HG03103 (cell line): ENCODE measurements around the gene C2.
"Not testable (repeated sequence)": the region's sequence is repeated elsewhere in the genome, so short reads cannot be mapped to it uniquely, and the experiment has no call there.

ENCODE experiments used
- ATAC-seq: cut with Tn5 transposase; IDR thresholded peaks from one replicate; pipeline ENCODE4 v1.9.1; 2021; ENCODE audit warnings: low read depth; ENCODE audit not compliant: unreplicated experiment

C2 gene

DNA sequence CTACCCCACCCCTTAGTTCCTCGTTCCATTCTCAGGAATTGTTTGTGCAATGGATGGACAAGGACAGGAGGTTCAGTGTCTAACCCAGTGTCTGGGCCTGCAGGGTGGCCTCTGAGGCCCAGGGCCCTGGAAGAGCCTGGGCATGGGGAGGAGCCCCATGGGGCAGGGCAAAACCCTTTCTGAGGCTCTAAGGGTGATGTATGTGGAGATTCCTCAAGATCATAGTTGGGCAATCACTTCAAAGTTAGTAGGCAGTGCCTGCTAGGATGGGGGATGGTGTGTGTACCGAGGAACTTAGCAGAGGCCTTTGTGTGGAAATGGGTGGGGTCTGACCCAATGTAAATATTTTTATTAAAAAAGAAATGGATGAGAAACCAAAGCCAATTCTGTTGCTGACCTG lies 6.7 kb upstream of the C2 start:
- no peak for ATAC-seq

DNA sequence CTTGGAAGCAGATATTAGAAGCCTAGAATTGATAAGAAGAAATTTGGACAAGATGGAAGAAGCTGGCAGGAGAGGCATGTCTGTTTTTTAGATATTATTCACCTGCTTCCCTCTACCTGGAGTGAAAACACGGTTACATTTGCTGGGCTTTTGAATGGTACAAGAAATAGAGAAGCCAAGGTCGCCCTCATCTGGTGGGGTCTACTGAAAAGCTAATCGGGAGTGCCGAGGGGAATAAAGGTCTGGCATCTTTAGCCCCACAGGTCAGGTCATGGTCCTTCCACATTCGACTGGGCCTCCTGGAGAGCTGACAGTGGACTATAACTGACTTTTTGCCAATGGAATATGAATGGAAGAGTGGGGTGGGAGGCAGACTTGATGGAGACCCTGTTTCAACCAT lies 4.6 kb upstream of the C2 start:
- no peak for ATAC-seq

DNA sequence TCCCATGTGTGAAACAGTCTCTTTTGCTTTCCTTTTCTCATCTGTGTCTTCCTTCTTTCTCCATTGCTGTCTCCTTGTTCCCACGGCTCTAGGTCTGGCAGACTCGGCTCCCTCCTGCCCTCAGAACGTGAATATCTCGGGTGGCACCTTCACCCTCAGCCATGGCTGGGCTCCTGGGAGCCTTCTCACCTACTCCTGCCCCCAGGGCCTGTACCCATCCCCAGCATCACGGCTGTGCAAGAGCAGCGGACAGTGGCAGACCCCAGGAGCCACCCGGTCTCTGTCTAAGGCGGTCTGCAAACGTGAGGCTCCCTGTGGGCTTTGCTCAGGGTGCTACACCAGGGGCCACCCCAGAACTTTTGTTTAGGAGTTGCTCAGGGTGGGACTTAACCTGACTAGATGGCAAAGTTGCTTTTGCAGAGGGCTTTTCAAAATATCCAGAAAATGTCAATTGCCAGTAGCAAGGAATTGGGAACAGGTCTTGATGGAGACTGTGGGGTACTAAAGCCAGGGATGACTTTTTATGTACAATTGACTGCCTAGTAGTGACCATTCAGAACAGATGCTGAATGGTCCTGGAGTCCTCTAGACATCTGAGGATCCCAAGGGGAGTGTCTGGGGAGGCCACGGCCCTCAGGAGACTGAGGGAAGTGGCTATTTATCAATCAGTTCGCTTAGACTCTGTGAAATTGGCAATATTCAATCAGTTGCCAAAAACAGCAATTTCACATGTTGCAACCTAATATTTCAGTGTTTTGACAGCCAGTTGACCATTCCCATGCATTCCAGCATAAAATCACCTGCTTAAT lies 550 bp downstream of the C2 start:
- no peak for ATAC-seq

DNA sequence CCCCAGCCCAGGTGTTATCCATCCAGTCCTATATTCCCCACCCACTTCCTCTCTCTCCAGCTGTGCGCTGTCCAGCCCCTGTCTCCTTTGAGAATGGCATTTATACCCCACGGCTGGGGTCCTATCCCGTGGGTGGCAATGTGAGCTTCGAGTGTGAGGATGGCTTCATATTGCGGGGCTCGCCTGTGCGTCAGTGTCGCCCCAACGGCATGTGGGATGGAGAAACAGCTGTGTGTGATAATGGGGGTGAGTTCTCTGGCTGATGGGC lies 1.1 kb downstream of the C2 start:
- no peak for ATAC-seq

DNA sequence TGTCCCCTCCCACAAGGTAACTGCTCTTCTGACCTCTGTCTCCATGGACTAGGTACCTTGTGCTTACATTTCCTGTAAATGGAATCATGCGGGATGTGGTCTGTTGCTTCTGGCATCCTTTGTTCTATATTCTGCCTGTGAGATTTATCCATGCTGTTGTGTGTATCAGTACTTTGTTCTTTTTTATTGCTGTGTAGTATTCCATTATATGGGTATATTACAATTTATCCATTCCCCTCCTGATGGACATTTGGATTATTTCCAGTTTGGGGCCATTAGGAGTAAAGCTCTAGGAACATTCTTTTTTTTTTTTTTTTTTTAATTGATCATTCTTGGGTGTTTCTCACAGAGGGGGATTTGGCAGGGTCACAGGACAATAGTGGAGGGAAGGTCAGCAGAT lies 3.4 kb downstream of the C2 start:
- no peak for ATAC-seq

DNA sequence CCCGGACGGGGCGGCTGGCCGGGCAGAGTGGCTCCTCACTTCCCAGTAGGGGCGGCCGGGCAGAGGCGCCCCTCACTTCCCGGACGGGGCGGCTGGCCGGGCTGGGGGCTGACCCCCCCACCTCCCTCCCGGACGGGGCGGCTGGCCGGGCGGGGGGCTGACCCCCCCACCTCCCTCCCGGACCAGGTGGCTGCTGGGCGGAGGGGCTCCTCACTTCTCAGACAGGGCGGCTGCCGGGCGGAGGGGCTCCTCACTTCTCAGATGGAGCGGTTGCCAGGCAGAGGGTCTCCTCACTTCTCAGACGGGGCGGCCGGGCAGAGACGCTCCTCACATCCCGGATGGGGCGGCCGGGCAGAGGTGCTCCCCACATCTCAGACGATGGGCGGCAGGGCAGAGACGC lies 4.6 kb downstream of the C2 start:
- not testable (repeated sequence) for ATAC-seq

DNA sequence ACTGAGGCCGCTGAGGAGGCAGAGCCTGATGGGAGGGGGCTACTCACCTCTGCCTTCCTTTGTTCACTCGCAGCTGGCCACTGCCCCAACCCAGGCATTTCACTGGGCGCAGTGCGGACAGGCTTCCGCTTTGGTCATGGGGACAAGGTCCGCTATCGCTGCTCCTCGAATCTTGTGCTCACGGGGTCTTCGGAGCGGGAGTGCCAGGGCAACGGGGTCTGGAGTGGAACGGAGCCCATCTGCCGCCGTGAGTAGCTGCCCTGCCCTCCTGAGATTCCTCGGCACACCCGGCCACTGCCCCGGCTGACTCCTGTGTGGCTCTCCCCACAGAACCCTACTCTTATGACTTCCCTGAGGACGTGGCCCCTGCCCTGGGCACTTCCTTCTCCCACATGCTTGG lies 6.0 kb downstream of the C2 start:
- ATAC-seq: no peak

DNA sequence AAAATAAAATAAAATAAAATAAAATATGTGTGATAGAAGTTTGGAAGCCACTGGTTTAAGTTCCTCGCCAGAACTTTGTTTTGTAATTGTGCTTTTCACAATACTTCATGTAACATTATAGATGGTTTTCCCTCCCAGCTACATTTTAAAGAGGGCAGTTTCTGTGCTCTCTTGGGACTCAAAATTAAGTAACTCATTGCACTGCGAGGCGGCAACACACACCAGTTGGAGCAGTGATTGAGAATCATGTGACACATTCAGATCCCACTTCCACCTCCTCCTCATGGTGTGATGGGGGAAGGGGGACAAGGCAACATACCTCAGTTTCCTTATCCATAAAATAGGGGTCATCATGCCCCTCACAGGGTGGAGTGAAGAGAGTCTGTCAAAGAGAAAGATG lies 7.5 kb downstream of the C2 start:
- ATAC-seq: no peak

DNA sequence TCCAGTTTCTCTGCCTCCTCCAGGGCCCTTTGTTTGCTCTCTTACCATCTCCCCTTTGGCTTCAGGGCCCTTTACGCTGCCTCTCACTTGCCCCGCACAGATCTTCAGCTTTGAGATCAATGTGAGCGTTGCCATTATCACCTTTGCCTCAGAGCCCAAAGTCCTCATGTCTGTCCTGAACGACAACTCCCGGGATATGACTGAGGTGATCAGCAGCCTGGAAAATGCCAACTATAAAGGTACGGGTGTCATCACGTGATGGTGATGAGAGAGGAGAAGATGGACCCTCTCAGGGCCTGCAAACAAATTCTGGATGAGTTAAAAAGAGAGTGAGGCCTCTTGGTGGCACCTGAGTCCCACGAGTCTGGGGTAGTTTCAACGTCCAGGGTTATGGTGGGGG lies 8.3 kb downstream of the C2 start:
- ATAC-seq: no peak

DNA sequence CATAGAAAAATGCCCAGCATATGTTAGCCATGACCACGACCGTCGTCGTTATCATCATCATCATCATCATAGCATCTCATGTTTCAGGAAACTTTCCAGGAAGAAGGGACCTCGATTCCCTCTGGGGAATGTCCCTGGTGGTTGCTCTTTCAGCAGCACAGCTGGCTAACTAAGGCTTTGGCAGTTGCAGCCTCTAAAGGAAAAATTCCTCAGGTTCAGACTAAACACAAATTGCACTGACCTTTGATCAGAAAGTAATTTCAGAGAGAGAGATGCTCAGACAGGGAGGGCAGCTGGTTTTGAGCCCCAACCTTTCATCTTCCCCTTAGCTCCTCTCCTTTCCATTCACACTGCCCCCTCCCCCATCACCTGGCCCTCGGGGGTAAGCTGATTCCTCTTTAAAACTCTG lies 12.7 kb downstream of the C2 start:
- no peak for ATAC-seq

DNA sequence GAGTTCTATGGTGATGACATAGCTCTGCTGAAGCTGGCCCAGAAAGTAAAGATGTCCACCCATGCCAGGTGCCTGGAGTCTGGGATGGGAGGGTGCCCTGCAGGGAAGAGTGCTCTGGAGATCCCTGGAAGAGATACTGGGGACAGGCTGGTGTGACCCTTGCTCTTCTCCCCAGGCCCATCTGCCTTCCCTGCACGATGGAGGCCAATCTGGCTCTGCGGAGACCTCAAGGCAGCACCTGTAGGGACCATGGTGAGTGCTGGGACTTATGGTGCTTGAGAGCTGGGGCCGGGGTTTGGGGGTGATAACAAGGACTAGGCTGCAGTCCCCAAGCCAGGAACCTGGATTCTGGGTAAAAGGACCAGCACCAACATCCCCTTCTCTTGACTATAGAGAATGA lies 16.2 kb downstream of the C2 start:
- ATAC-seq: no peak

DNA sequence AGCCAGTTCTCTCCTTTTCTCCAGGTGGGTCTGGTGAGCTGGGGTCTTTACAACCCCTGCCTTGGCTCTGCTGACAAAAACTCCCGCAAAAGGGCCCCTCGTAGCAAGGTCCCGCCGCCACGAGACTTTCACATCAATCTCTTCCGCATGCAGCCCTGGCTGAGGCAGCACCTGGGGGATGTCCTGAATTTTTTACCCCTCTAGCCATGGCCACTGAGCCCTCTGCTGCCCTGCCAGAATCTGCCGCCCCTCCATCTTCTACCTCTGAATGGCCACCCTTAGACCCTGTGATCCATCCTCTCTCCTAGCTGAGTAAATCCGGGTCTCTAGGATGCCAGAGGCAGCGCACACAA lies 17.6 kb downstream of the C2 start:
- no peak for ATAC-seq

DNA sequence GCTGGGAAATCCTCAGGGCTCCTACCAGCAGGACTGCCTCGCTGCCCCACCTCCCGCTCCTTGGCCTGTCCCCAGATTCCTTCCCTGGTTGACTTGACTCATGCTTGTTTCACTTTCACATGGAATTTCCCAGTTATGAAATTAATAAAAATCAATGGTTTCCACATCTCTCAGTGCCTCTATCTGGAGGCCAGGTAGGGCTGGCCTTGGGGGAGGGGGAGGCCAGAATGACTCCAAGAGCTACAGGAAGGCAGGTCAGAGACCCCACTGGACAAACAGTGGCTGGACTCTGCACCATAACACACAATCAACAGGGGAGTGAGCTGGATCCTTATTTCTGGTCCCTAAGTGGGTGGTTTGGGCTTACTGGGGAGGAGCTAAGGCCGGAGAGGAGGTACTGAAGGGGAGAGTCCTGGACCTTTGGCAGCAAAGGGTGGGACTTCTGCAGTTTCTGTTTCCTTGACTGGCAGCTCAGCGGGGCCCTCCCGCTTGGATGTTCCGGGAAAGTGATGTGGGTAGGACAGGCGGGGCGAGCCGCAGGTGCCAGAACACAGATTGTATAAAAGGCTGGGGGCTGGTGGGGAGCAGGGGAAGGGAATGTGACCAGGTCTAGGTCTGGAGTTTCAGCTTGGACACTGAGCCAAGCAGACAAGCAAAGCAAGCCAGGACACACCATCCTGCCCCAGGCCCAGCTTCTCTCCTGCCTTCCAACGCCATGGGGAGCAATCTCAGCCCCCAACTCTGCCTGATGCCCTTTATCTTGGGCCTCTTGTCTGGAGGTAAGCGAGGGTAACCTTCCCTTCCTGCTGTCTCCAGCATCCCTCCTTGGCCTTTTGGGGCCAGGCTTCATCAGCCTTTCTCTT lies 18.2 kb downstream of the C2 start, which contains the start of gene CFB:
TSS of gene CFB (plus strand) at position 589 of the 863 bp plus-strand sequence. CDS start at position 716, 127 bp downstream.
- ATAC-seq: no peak

DNA sequence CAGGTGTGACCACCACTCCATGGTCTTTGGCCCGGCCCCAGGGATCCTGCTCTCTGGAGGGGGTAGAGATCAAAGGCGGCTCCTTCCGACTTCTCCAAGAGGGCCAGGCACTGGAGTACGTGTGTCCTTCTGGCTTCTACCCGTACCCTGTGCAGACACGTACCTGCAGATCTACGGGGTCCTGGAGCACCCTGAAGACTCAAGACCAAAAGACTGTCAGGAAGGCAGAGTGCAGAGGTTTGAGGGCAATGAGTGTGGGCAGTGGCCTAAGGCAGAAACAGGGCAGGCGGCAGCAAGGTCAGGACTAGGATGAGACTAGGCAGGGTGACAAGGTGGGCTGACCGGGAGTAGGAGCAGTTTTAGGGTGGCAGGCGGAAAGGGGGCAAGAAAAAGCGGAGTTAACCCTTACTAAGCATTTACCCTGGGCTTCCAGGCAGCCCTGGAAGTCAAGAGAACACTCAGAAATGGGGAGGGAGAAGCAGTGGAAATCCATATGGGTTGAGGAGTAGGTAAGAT lies 18.9 kb downstream of the C2 start:
- ATAC-seq: no peak

DNA sequence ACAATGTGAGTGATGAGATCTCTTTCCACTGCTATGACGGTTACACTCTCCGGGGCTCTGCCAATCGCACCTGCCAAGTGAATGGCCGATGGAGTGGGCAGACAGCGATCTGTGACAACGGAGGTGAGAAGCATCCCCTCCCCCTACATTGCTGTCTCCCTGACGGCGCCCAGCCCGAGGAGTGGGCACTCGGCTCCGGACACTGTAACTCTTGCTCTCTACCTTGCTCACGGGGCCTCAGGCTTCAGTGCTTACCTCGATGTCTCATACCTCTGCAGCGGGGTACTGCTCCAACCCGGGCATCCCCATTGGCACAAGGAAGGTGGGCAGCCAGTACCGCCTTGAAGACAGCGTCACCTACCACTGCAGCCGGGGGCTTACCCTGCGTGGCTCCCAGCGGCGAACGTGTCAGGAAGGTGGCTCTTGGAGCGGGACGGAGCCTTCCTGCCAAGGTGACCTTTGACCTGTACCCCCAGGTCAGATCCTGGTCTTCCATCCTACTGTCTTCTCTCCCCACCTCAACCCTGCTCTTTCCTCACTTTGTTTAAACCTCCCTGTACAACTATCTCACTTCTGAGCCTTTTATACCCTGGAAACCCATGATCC lies 19.7 kb downstream of the C2 start:
- no peak for ATAC-seq

DNA sequence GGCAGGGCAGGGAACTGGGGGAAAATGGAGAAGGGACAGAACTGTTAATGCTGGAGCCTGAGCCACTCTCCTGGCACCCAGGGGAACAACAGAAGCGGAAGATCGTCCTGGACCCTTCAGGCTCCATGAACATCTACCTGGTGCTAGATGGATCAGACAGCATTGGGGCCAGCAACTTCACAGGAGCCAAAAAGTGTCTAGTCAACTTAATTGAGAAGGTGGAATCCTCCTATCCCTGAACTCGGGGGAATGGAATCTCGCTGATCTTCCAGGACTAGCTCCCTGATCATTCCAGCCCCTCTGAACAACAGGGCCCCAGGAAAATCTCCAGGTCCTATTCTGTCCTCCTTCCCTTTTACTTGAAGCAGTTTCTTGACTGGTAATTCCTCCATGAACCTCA lies 20.3 kb downstream of the C2 start:
- ATAC-seq: no peak

DNA sequence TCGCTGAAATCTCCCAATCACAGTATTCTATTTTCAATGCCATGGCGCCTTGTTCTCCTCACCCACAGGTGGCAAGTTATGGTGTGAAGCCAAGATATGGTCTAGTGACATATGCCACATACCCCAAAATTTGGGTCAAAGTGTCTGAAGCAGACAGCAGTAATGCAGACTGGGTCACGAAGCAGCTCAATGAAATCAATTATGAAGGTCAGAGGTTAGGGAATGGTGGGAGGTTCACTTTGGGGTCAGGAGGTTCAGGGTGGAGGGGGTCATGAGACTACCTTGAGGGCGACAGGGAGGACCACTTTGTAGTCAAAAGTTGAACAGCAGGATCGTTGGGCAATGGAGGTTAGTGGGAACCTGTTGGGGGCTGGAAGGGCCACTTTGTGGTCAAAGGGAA lies 20.8 kb downstream of the C2 start:
- no peak for ATAC-seq

DNA sequence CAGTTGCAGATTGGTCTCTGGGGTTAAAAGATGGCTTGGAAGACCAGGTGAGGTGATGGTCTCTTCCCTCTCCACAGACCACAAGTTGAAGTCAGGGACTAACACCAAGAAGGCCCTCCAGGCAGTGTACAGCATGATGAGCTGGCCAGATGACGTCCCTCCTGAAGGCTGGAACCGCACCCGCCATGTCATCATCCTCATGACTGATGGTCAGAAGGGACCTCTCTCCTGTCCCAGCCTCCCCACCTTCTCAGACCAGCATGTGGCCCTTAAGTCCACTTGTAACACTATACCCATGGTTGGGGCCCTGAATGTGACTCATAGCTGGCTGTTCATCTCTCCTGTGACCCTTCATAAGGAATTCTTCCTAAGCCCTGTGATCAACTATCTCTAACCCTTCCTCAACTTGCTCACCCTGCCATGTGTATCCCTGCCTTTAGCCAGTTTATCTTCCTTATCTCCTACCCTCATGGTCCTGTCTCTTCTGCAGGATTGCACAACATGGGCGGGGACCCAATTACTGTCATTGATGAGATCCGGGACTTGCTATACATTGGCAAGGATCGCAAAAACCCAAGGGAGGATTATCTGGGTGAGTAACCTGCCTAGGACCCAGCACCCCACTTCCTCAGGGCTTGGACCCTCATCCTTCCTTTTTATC lies 21.4 kb downstream of the C2 start:
- ATAC-seq: no peak

DNA sequence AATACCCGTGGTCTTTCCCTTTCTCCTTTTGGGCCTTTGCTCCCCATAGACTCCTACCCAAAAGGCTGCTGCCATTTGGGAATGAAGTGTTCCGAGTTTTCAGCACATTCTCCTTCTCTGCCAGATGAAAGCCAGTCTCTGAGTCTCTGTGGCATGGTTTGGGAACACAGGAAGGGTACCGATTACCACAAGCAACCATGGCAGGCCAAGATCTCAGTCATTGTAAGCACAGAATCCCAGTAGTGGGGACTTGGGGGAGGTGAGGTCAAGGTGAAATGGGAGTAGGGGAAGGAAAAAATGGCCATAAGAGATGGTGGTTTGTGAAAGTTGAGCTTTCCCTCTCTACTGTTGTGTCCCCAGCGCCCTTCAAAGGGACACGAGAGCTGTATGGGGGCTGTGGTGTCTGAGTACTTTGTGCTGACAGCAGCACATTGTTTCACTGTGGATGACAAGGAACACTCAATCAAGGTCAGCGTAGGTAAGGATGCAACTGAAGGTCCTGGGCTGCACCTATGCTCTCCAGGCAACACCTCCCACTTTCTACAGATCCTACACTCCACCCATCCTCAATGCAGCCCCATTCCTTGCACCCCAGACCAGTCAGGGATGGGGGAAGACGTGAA lies 22.5 kb downstream of the C2 start:
- no peak for ATAC-seq

DNA sequence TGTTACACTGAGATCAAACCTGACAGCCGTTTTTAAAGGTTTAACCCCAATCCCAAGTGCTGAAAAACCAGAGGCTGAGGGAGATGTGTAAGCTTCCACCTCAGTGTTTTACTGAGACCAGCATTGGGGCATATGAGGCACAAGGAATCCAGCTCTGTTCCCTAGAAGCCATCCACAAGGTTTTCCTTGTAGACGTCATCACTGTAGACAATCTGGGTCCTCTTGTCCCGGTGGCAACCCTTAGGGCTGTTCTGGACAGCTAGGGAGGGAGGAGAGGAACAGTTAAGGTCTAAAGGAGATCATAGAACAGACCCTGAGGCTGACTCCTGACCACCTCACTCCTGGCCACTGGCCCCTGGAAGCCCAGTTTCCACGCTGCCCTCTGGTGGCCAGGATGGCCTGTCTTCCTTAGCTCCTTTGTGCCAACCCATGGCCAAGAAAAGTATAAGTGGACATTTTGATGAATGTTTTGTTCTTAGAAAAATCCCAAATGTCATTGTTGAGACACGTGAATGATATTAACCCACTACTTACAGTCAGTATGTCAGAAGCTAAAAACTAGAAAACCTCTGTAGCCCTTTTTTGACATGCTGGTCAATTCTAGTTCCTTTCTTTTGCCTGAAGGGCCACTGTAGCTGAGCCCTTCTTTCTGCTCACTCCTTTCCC lies 24.8 kb downstream of the C2 start:
- ATAC-seq: no peak
